HG03460 (cell line): ENCODE measurements around the gene KLF15.

Source experiments
- ATAC-seq: cut with Tn5 transposase; IDR thresholded peaks from one replicate; pipeline ENCODE4 v1.9.1; 2021; ENCODE audit not compliant: unreplicated experiment

The KLF15 gene

GRCh38 chr3:126361211-126361610 is 4.0 kb upstream of the KLF15 start:
- ATAC-seq, result no peak

- ATAC-seq, result no peak
These were observed 3.5 kb upstream of the KLF15 start for GRCh38 chr3:126360714-126361060.

GRCh38 chr3:126360046-126360713 is 3.0 kb upstream of the KLF15 start:
- ATAC-seq, result no peak

- no peak for ATAC-seq
These were observed 1.6 kb upstream of the KLF15 start for GRCh38 chr3:126358816-126359181.

GRCh38 chr3:126358038-126358815 is 1.0 kb upstream of the KLF15 start:
- ATAC-seq, result no peak

GRCh38 chr3:126356373-126357264 is 589 bp downstream of the KLF15 start:
- no peak for ATAC-seq

GRCh38 chr3:126355777-126356372 is 1.3 kb downstream of the KLF15 start:
- no peak for ATAC-seq

- no peak for ATAC-seq
These were observed 2.0 kb downstream of the KLF15 start for GRCh38 chr3:126355251-126355650.

- ATAC-seq, result no peak
These were observed 2.4 kb downstream of the KLF15 start for GRCh38 chr3:126354776-126355175.

- ATAC-seq, result no peak
These were observed 3.4 kb downstream of the KLF15 start for GRCh38 chr3:126353694-126354321.

- no peak for ATAC-seq
These were observed 4.4 kb downstream of the KLF15 start for GRCh38 chr3:126352476-126353454.

GRCh38 chr3:126351771-126352475 is 5.3 kb downstream of the KLF15 start:
- no peak for ATAC-seq

GRCh38 chr3:126351086-126351770 is 6.0 kb downstream of the KLF15 start:
- no peak for ATAC-seq

GRCh38 chr3:126350502-126351085 is 6.6 kb downstream of the KLF15 start:
- ATAC-seq, result no peak

GRCh38 chr3:126349611-126350501 is 7.4 kb downstream of the KLF15 start:
- ATAC-seq, result no peak

GRCh38 chr3:126349071-126349470 is 8.1 kb downstream of the KLF15 start:
- no peak for ATAC-seq

- no peak for ATAC-seq
These were observed 8.8 kb downstream of the KLF15 start for GRCh38 chr3:126348308-126348920.
